Osteoblast (primary cell): Measurements from ENCODE around the gene ETDC. TPM values are rescaled to one million over a fixed set of nuclear protein-coding genes. Genes with fewer than 3 reads are reported as not detected.
"Not testable (repeated sequence)": the region's sequence is repeated elsewhere in the genome, so short reads cannot be mapped to it uniquely, and the experiment has no call there.

Experiments
- DNase-seq: peaks from one replicate; pipeline ENCODE4 v3.0.0; 2011; ENCODE audit warnings: low spot score, mixed read lengths; ENCODE audit not compliant: insufficient read length; ENCODE audit errors: missing footprints
- H2AFZ ChIP-seq: 2 replicates; pipeline ENCODE4 v1.6.0; 2011; ENCODE audit warnings: mild to moderate bottlenecking, low read length
- H3K27ac ChIP-seq: 2 replicates; pipeline ENCODE4 v1.5.1; 2011; ENCODE audit warnings: mild to moderate bottlenecking, low read depth, low read length, moderate library complexity
- H3K27me3 ChIP-seq: 2 replicates; pipeline ENCODE4 v1.6.0; 2012; ENCODE audit warnings: mild to moderate bottlenecking, control low read depth, inconsistent platforms, low read length, moderate library complexity; ENCODE audit not compliant: insufficient read depth
- H3K36me3 ChIP-seq: 2 replicates; pipeline ENCODE4 v1.5.1; 2011; ENCODE audit warnings: mild to moderate bottlenecking, low read length, control low read depth, moderate library complexity; ENCODE audit not compliant: insufficient read depth
- H3K4me1 ChIP-seq: 2 replicates; pipeline ENCODE4 v1.5.1; 2011; ENCODE audit warnings: mild to moderate bottlenecking, low read length, control low read depth, moderate library complexity; ENCODE audit not compliant: insufficient read depth
- H3K4me2 ChIP-seq: 2 replicates; pipeline ENCODE4 v1.6.0; 2011; ENCODE audit warnings: mild to moderate bottlenecking, low read length; ENCODE audit not compliant: insufficient read depth
- H3K4me3 ChIP-seq: fragments of 200-600 bp; sonication (generic); 3 replicates; pipeline ENCODE4 v1.5.1; 2012; ENCODE audit warnings: mild to moderate bottlenecking, low read length, inconsistent platforms; ENCODE audit not compliant: insufficient read depth
- H3K79me2 ChIP-seq: 2 replicates; pipeline ENCODE4 v1.6.0; 2012; ENCODE audit warnings: mild to moderate bottlenecking, low read length, control low read depth, inconsistent platforms; ENCODE audit not compliant: insufficient read depth
- H3K9me3 ChIP-seq: 2 replicates; pipeline ENCODE4 v1.5.1; 2011; ENCODE audit warnings: low read depth, low read length, control low read depth
- H4K20me1 ChIP-seq: 2 replicates; pipeline ENCODE4 v1.6.0; 2012; ENCODE audit warnings: mild to moderate bottlenecking, low read length, control low read depth; ENCODE audit not compliant: insufficient read depth
- CTCF ChIP-seq: IDR thresholded peaks from 2 replicates; pipeline ENCODE4 v1.5.1; 2011; ENCODE audit warnings: mild to moderate bottlenecking, low read depth, low read length, moderate library complexity; ENCODE audit errors: extremely low read depth
- total RNA-seq: library from RNA; depleted of rRNA; stranded (reverse); fragments of >200 nt; gene quantifications from 2 replicates; pipeline ENCODE4 v1.2.3, GENCODE V29; 2012

Gene ETDC
- total RNA-seq = not detected in 2 replicates

GRCh38 chrX:135309430-135309923, at the start of gene ETDC:
TSS of gene ETDC (plus strand) at chrX:135309480. CDS start at chrX:135309480, 0 bp downstream.
- H3K27ac ChIP-seq = no peak within 1 kb of the TSS
- no peaks in the 10 kb centered on the region for H3K9me3 ChIP-seq
- TF ChIP-seq CTCF = no peak

GRCh38 chrX:135260976-135261375, 48.3 kb upstream of the ETDC start:
- not testable (repeated sequence) for H3K4me3 ChIP-seq, H3K36me3 ChIP-seq, H3K9me3 ChIP-seq, H3K27ac ChIP-seq, DNase-seq, H3K27me3 ChIP-seq, H3K4me2 ChIP-seq, H2AFZ ChIP-seq, H3K4me1 ChIP-seq, H3K79me2 ChIP-seq, H4K20me1 ChIP-seq

More at GRCh38 chrX:135309430-135309923, at the start of gene ETDC:
- no peak within 1 kb of the TSS for H3K4me2 ChIP-seq
- no peak for DNase-seq
- no peak within 1 kb of the TSS for H2AFZ ChIP-seq
- no peaks in the 10 kb centered on the region for H3K4me1 ChIP-seq
- peaks cover 4% of the 10 kb centered on the region for H4K20me1 ChIP-seq
- no peaks in the 10 kb centered on the region for H3K27me3 ChIP-seq
- no peak within 1 kb of the TSS for H3K4me3 ChIP-seq
- H3K79me2 ChIP-seq = no peaks in the 10 kb centered on the region
- H3K36me3 ChIP-seq = no peaks in the 10 kb centered on the region

DNA sequence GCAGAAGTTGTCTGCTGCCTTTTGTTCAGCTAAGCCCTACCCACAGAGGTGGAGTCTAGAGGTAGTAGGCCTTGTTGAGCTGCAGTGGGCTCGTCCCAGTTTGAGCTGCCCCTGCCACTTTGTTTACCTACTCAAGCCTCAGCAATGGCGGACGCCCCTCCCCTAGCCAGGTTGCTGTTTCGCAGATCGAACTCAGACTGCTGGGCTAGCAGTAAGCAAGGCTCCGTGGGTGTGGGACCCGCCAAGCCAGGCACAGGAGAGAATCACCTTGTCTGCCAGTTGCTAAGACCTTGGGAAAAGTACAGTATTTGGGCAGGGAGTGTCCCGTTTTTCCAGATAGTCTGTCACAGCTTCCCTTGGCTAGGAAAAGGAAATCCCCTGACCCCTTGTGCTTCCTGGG, 45.9 kb upstream of the ETDC start:
- H3K79me2 ChIP-seq, H3K9me3 ChIP-seq, H3K4me1 ChIP-seq, H3K4me2 ChIP-seq, H3K27me3 ChIP-seq, H2AFZ ChIP-seq, H3K27ac ChIP-seq, H3K4me3 ChIP-seq, H3K36me3 ChIP-seq, DNase-seq, H4K20me1 ChIP-seq: not testable (repeated sequence)

DNA sequence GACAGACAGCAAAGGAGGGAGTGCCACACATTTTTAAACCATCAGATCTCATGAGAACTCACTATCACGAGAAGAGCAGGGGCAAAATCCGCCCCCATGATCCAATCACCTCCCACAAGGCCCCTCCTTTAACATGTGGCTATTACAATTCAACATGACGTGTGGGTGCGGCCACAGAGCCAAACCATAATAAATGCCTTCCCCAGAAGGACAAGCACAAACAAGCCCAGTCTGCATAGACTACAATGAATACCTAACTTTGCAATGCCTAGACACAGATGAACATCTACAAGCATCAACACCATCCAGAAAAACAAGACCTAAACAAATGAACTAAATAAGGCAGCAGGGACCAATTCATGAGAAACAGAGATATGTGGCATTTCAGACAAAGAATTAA, 45.1 kb upstream of the ETDC start:
- DNase-seq = no peak
- Histone ChIP-seq H2AFZ (no peak overlapping the region), H3K79me2 (no peaks in the 10 kb centered on the region), H3K36me3 (no peaks in the 10 kb centered on the region), H3K4me2 (no peak overlapping the region), H3K4me3 (no peak overlapping the region), H3K27ac (no peak overlapping the region), H4K20me1 (no peaks in the 10 kb centered on the region), H3K27me3 (no peaks in the 10 kb centered on the region), H3K9me3 (no peaks in the 10 kb centered on the region), H3K4me1 (no peaks in the 10 kb centered on the region)
- TF ChIP-seq CTCF = no peak

DNA sequence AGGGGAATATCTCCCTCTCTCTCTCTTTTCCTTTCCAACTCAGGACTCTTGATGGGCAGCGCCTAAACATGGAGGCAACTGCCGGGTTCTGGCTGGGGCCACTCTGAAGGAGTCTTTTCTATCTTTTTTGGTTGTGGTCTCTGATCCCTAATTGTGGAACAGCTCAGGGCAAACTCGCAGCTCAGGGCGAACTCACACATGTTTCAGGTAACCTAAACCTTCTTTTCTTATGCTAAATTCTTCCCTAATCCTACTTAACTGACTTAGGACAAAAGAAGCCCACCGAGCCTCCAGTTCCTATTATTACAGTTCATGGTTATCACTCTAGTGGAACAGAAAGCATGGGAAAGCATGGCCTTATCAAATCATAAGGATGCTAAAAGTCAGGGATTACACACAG, 36.1 kb upstream of the ETDC start:
- no peaks in the 10 kb centered on the region for H3K36me3 ChIP-seq
- no peak for DNase-seq
- no peaks in the 10 kb centered on the region for H3K79me2 ChIP-seq
- no peak overlapping the region for H2AFZ ChIP-seq
- H3K4me2 ChIP-seq = no peak overlapping the region
- no peaks in the 10 kb centered on the region for H3K27me3 ChIP-seq
- no peak for TF ChIP-seq CTCF
- H3K4me3 ChIP-seq = no peak overlapping the region
- H3K4me1 ChIP-seq = no peaks in the 10 kb centered on the region
- H4K20me1 ChIP-seq = no peaks in the 10 kb centered on the region
- no peak overlapping the region for H3K27ac ChIP-seq
- no peaks in the 10 kb centered on the region for H3K9me3 ChIP-seq
